IMR-90 (cell line): ENCODE data around the gene TCF4. TPM values are rescaled to one million over a fixed set of nuclear protein-coding genes. Genes with fewer than 3 reads are reported as not detected.
A peak's percentile ranks its signal among the peaks of the same experiment; 100 is the strongest.

Experiments
- ATAC-seq: fragments of 200-7000 bp; cut with Tn5 transposase; 2 replicates; pipeline ENCODE4 v1.9.1; 2020; ENCODE audit warnings: low read depth, mild to moderate bottlenecking, moderate library complexity
- BruUV-seq: library from RNA; stranded (reverse); fragments of 400-500 nt; replicated peaks from 2 replicates; lab custom pipeline; 2021; lab: Mats Ljungman, UMichigan
- CTCF ChIA-PET: fragments of 300-600 bp; formaldehyde crosslinking; extraction: SDS; loops from one replicate; lab custom pipeline; 2021; ENCODE audit warnings: antibody characterized with exemption; lab: Yijun Ruan, JAX
- POLR2A ChIA-PET: fragments of 300-600 bp; sonication (Branson Sonifier 250); formaldehyde crosslinking; loops from one replicate; lab custom pipeline; 2022; ENCODE audit warnings: antibody characterized with exemption; ENCODE audit not compliant: unreplicated experiment; lab: Charles Lee
- DNase-seq: peaks from one replicate; pipeline ENCODE4 v3.0.0; 2013
- H2AFZ ChIP-seq: replicated peaks from 2 replicates; pipeline ENCODE3; 2013; ENCODE audit warnings: low read length, mild to moderate bottlenecking; ENCODE audit not compliant: poor library complexity
- H2AK5ac ChIP-seq: 2 replicates; pipeline ENCODE4 v1.6.1; 2013; ENCODE audit warnings: low read depth, low read length, inconsistent platforms
- H2AK9ac ChIP-seq: replicated peaks from 2 replicates; pipeline ENCODE3; 2013; ENCODE audit warnings: mild to moderate bottlenecking, low read depth, low read length, moderate library complexity; ENCODE audit not compliant: poor library complexity
- H2BK120ac ChIP-seq: 2 replicates; pipeline ENCODE4 v1.6.1; 2013; ENCODE audit warnings: low read depth, low read length, inconsistent platforms
- H2BK15ac ChIP-seq: 3 replicates; pipeline ENCODE4 v1.6.1; 2013; ENCODE audit warnings: low read depth, low read length, inconsistent platforms
- H2BK20ac ChIP-seq: 2 replicates; pipeline ENCODE4 v1.6.1; 2013; ENCODE audit warnings: low read depth, mild to moderate bottlenecking, inconsistent platforms, low read length, moderate library complexity
- H2BK5ac ChIP-seq: 2 replicates; pipeline ENCODE4 v1.6.1; 2013; ENCODE audit warnings: mild to moderate bottlenecking, low read depth, low read length, inconsistent platforms; ENCODE audit not compliant: poor library complexity, severe bottlenecking
- H3K14ac ChIP-seq: replicated peaks from 2 replicates; pipeline ENCODE4 v1.6.1; 2013; ENCODE audit warnings: low read depth, low read length, inconsistent platforms
- H3K18ac ChIP-seq: 2 replicates; pipeline ENCODE4 v1.6.1; 2013; ENCODE audit warnings: low read depth, low read length, control low read depth
- H3K23ac ChIP-seq: 2 replicates; pipeline ENCODE4 v1.6.1; 2013; ENCODE audit warnings: low read depth, low read length, inconsistent platforms
- H3K27ac ChIP-seq: 2 replicates; pipeline ENCODE4 v1.5.1; 2013; ENCODE audit warnings: mild to moderate bottlenecking, control low read depth, low read length; ENCODE audit not compliant: insufficient read depth
- H3K27me3 ChIP-seq: 2 replicates; pipeline ENCODE4 v1.6.1; 2013; ENCODE audit warnings: low read length; ENCODE audit not compliant: control insufficient read depth, insufficient read depth
- H3K36me3 ChIP-seq: 2 replicates; pipeline ENCODE4 v1.6.1; 2013; ENCODE audit warnings: low read length, mixed read lengths; ENCODE audit not compliant: control insufficient read depth, insufficient read depth
- H3K4ac ChIP-seq: 2 replicates; pipeline ENCODE4 v1.6.1; 2013; ENCODE audit warnings: low read depth, low read length, inconsistent platforms
- H3K4me1 ChIP-seq: 2 replicates; pipeline ENCODE4 v1.6.1; 2013; ENCODE audit warnings: low read length, mixed read lengths; ENCODE audit not compliant: control insufficient read depth, insufficient read depth
- H3K4me2 ChIP-seq: 2 replicates; pipeline ENCODE4 v1.6.1; 2013; ENCODE audit warnings: low read depth, mild to moderate bottlenecking, control low read depth, low read length, moderate library complexity
- H3K4me3 ChIP-seq: 2 replicates; pipeline ENCODE4 v1.5.1; 2013; ENCODE audit warnings: low read depth, mild to moderate bottlenecking, control low read depth, low read length, moderate library complexity; ENCODE audit not compliant: insufficient read depth
- H3K56ac ChIP-seq: 2 replicates; pipeline ENCODE4 v1.6.1; 2013; ENCODE audit warnings: low read length, inconsistent platforms; ENCODE audit not compliant: insufficient read depth; ENCODE audit errors: extremely low read depth
- H3K79me1 ChIP-seq, 2 experiments: 2 replicates each; pipeline ENCODE4 v1.6.1; 2013; ENCODE audit warnings: low read length in 2 of 2, inconsistent platforms in 1 of 2, low read depth in 1 of 2
- H3K9ac ChIP-seq: 2 replicates; pipeline ENCODE4 v1.6.1; 2013; ENCODE audit warnings: low read depth, low read length, control low read depth
- H3K9me1 ChIP-seq: 2 replicates; pipeline ENCODE4 v1.6.1; 2013; ENCODE audit warnings: low read length, inconsistent platforms; ENCODE audit not compliant: insufficient read depth
- H3K9me3 ChIP-seq: 2 replicates; pipeline ENCODE4 v1.6.1; 2013; ENCODE audit warnings: low read length; ENCODE audit not compliant: control insufficient read depth, insufficient read depth
- H4K20me1 ChIP-seq: 2 replicates; pipeline ENCODE4 v1.6.1; 2013; ENCODE audit warnings: low read length, inconsistent platforms; ENCODE audit not compliant: insufficient read depth
- H4K5ac ChIP-seq: 2 replicates; pipeline ENCODE4 v1.6.1; 2013; ENCODE audit warnings: mild to moderate bottlenecking, low read depth, low read length, control low read depth
- H4K8ac ChIP-seq, 2 experiments: 2 replicates each; pipeline ENCODE4 v1.6.1; 2013; ENCODE audit warnings: low read depth in 2 of 2, low read length in 2 of 2, control low read depth in 1 of 2, inconsistent platforms in 1 of 2
- H4K91ac ChIP-seq: 2 replicates; pipeline ENCODE4 v1.6.1; 2013; ENCODE audit warnings: low read depth, low read length, inconsistent platforms; ENCODE audit not compliant: insufficient read depth
- CEBPB ChIP-seq: IDR thresholded peaks from 2 replicates; pipeline ENCODE4 v1.6.1; 2012; ENCODE audit warnings: low read depth, low read length, improper control_type of control experiment
- CHD1 ChIP-seq: IDR thresholded peaks from 2 replicates; pipeline ENCODE4 v1.6.1; 2012; ENCODE audit warnings: low read depth, low read length, improper control_type of control experiment
- CTCF ChIP-seq: conservative IDR thresholded peaks from 2 replicates; pipeline ENCODE4 v1.5.1; 2012; ENCODE audit warnings: mild to moderate bottlenecking, low read depth, low read length, improper control_type of control experiment
- MAZ ChIP-seq: IDR thresholded peaks from 2 replicates; pipeline ENCODE4 v1.6.1; 2012; ENCODE audit warnings: low read depth, mild to moderate bottlenecking, low read length, improper control_type of control experiment, moderate library complexity, borderline replicate concordance
- MXI1 ChIP-seq: IDR thresholded peaks from 2 replicates; pipeline ENCODE4 v1.6.1; 2012; ENCODE audit warnings: low read depth, mild to moderate bottlenecking, low read length, moderate library complexity, borderline replicate concordance
- RAD21 ChIP-seq: IDR thresholded peaks from 2 replicates; pipeline ENCODE4 v1.6.1; 2012; ENCODE audit warnings: low read length, improper control_type of control experiment
- WGBS, 2 experiments: methylation state at CpG; one replicate each; pipeline versions ENCODE4 v1.1.5 to v1.1.7; 2013; ENCODE audit warnings: missing lambda C conversion rate in 2 of 2; ENCODE audit not compliant: insufficient read length in 1 of 2; ENCODE audit errors: extremely low coverage in 2 of 2; 5-methylcytosine and 5-hydroxymethylcytosine counted together
- dilution Hi-C: fragments of 300-500 bp; cut with HindIII; formaldehyde crosslinking; loops from one replicate; pipeline ENCODE4 v1.14.3; 2018; ENCODE audit warnings: low sequenced_read_pairs; ENCODE audit not compliant: unreplicated experiment
- in situ Hi-C: fragments of 300-500 bp; cut with MboI; formaldehyde crosslinking; loops from 3 replicates; pipeline ENCODE4 v1.14.3; 2019; ENCODE audit warnings: low sequenced_read_pairs, inconsistent platforms, mixed read lengths
- intact Hi-C: fragments of 100-400 bp; cut with micrococcal nuclease; formaldehyde crosslinking; loops from 2 replicates; pipeline ENCODE4 v1.10.0; 2022
- polyA plus RNA-seq, 3 experiments: library from polyadenylated mRNA; depleted of rRNA; stranded (reverse); fragments of >200 nt; gene quantifications; 2 replicates each; pipeline ENCODE4 v1.2.3, GENCODE V29; 2012; ENCODE audit warnings: low replicate concordance in 1 of 3
- total RNA-seq: library from RNA; depleted of rRNA; stranded (reverse); fragments of >200 nt; gene quantifications from 2 replicates; pipeline ENCODE4 v1.2.3, GENCODE V29; 2012
- TF ChIP-seq, protein P1 (sequence below): fragments of 150-350 bp; IDR thresholded peaks from 2 replicates; pipeline ENCODE4 v1.6.1; 2016; ENCODE audit warnings: low read depth, mild to moderate bottlenecking, low read length, moderate library complexity, borderline replicate concordance
- TF ChIP-seq, protein P2 (sequence below): fragments of 150-350 bp; IDR thresholded peaks from 2 replicates; pipeline ENCODE4 v1.6.1; 2017; ENCODE audit warnings: mild to moderate bottlenecking, antibody characterized with exemption, low read length, low read depth

TCF4 gene
- total and polyA plus RNA-seq, 2 of the 4 experiments (the other 2 are of a cell fraction): 30.0 to 87.1 TPM

DNA sequence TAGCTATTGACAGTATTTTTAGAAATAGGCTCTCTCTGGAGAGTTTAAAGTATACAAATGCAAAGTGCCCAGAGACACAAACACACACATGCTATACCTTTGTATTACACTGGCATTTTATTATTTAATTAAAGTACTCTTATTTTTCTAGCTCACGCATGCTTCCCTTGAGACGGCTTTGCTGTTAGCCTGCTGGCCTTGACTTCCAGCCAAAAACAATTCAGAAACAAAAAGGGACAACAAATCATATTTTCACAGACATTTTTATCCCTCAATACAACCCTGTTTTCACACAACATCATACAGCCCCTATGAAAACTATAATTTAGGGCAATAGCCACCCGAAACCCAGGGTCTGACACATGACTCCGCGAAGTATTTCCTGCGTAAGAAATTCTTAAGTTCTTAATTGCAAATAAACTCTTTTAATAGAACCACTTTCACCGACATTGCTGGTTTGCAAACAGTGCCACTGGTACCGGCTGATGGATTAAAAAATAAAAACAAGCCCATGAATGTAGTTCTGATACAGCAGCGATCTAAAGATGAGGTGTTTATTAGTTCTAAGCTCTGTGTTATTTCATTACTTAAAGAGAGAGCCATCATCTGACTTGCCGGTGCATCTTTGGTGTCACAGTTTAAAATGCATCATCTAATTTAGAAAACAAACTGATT lies 185.1 kb downstream of the TCF4 start:
- no peaks in the 10 kb centered on the region for H4K20me1 ChIP-seq
- no peaks in the 10 kb centered on the region for H3K36me3 ChIP-seq
- H3K4me1 ChIP-seq: peaks cover 13% of the 10 kb centered on the region
- H3K23ac ChIP-seq: peak overlapping the region; percentile 58
- 0 out of 2 replicates have a peak overlapping the region, but pooled peaks have one; percentile 53 for H2BK20ac ChIP-seq
- H3K27ac ChIP-seq: peak overlapping the region; percentile 69
- H2BK120ac ChIP-seq: peak overlapping the region; percentile 39
- no CpG with 5 or more reads among the region's 10 CpGs for whole genome bisulfite sequencing, 2 experiments
- CTCF ChIA-PET: interaction anchor here (0.6 to 1.1 kb wide), 4 partner anchors 13 to 1227 kb away, joined by 3 to 6 read pairs (median 4); no protein-coding TSS in a partner anchor
- H3K9ac ChIP-seq: peak overlapping the region; percentile 46; the same call in 1 of the 2 replicates
- POLR2A ChIA-PET: no interaction called here
- peak overlapping the region; percentile 58; the same call in 1 of the 2 replicates for H3K4ac ChIP-seq
- H3K14ac ChIP-seq: peak overlapping the region; percentile 29; the same call in 1 of the 2 replicates
- H3K4me3 ChIP-seq: no peak overlapping the region
- H2AK5ac ChIP-seq: peak overlapping the region; percentile 56; the same call in 1 of the 2 replicates
- DNase-seq (no peak), ATAC-seq (no peak)
- H3K79me1 ChIP-seq: peaks cover 30 to 74% of the 10 kb centered on the region in 2 experiments
- peak overlapping the region; percentile 35; the same call in 1 of the 2 replicates for H3K56ac ChIP-seq
- peak overlapping the region; percentile 23 to 41; a peak in 3 of 4 replicates for H4K8ac ChIP-seq
- H2AK9ac ChIP-seq: no peak overlapping the region
- in situ Hi-C loops: loop anchor here (25.0 kb wide), 1 partner anchor 166 kb away; no protein-coding TSS in a partner anchor
- H2AFZ ChIP-seq: no peak overlapping the region
- peak overlapping the region; percentile 75 for H3K4me2 ChIP-seq
- no peaks in the 10 kb centered on the region for H3K27me3 ChIP-seq
- H4K91ac ChIP-seq: peak overlapping the region; percentile 48
- H3K9me3 ChIP-seq: no peaks in the 10 kb centered on the region
- peaks cover 3% of the 10 kb centered on the region; the same call in 1 of the 2 replicates for H3K9me1 ChIP-seq
- BruUV-seq: no TSS peak
- H3K18ac ChIP-seq: peak overlapping the region; percentile 87
- TF ChIP-seq CTCF (no peak), MAZ (no peak), CEBPB (no peak), RAD21 (no peak), MXI1 (no peak), CHD1 (no peak)
- TF ChIP-seq, protein P1, sequence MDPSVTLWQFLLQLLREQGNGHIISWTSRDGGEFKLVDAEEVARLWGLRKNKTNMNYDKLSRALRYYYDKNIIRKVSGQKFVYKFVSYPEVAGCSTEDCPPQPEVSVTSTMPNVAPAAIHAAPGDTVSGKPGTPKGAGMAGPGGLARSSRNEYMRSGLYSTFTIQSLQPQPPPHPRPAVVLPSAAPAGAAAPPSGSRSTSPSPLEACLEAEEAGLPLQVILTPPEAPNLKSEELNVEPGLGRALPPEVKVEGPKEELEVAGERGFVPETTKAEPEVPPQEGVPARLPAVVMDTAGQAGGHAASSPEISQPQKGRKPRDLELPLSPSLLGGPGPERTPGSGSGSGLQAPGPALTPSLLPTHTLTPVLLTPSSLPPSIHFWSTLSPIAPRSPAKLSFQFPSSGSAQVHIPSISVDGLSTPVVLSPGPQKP: no peak
- TF ChIP-seq, protein P2, sequence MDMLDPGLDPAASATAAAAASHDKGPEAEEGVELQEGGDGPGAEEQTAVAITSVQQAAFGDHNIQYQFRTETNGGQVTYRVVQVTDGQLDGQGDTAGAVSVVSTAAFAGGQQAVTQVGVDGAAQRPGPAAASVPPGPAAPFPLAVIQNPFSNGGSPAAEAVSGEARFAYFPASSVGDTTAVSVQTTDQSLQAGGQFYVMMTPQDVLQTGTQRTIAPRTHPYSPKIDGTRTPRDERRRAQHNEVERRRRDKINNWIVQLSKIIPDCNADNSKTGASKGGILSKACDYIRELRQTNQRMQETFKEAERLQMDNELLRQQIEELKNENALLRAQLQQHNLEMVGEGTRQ: no peak
- peak overlapping the region; percentile 92 for H2BK5ac ChIP-seq
- dilution Hi-C loops: no loop called here
- peak overlapping the region; percentile 66; the same call in 1 of the 3 replicates for H2BK15ac ChIP-seq
- intact Hi-C loops: loop anchor here (2.0 to 5.0 kb wide), 3 partner anchors 82 to 184 kb away; partner anchors contain the start of gene TCF4
- peak overlapping the region; percentile 75; the same call in 1 of the 2 replicates for H4K5ac ChIP-seq
